Measurements from ENCODE around the gene MORN5.
"Not testable (repeated sequence)": the region's sequence is repeated elsewhere in the genome, so short reads cannot be mapped to it uniquely, and the experiment has no call there.

MORN5 gene

GRCh38 chr9:122159026-122159924, at the start of gene MORN5, which contains the start of gene NDUFA8:
MORN5 (plus strand) TSS chr9:122159908; CDS start chr9:122159973, 65 bp downstream.
NDUFA8 (minus strand) TSS chr9:122159779; CDS start chr9:122159677, 102 bp downstream.
- peak; percentile 96 for DNase-seq

- no peak for DNase-seq
These were observed 49.4 kb upstream of the MORN5 start for GRCh38 chr9:122110100-122110833.

DNA sequence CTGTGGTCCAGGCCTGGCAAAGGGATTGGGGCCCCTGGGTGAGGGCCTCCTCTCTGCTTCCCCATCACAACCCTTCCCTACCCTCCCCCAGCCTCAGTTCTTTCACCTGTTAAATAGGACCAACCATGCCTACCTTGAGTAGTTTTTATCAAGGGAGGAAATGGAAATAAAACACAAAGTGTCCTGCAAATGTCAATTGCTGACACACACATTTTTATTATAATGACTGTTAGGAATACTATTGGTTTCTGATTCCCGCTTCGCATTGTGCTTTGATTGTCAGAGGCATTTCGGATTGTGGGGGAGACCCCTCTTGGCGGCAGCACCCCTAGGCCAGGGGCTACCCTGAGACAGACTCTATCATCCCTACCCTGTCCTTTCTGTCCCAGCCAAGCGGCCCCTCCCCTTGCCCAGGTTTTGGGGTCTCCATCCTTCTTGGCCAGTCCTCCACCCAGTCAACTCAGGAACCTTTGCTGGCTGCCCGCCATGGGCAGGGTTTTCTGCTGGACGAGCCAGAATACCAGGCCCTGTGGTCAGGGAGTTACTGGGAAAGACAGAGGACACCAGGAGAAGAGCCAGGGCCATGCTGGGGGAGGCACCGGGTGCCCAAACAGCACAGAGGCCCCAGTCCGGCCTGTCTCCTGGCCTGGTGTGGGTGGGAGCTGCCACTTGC, 48.2 kb upstream of the MORN5 start:
- no peak for DNase-seq

DNA sequence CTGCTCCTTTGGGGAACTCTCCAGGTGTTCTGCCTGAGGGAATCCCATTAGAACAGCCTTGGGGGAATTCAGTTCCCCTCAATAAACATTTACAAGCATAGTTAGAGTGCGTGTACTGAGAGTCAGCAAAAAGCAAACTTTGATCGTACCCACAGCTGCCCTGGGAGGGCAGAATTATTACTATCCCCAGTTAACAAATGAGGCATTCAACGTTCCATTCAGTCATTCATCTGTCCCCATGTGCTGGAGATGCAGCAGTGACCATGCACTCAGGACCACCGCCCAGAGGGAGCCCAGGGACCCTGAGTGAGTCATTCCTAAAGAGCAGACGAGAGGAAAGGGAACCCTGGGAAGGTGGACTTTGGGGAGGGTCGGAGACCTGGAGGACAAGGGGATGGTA, 47.5 kb upstream of the MORN5 start:
- no peak for DNase-seq

GRCh38 chr9:122113574-122113973, 46.1 kb upstream of the MORN5 start:
- DNase-seq, result no peak

- DNase-seq, result no peak
These were observed 44.3 kb upstream of the MORN5 start for GRCh38 chr9:122115176-122116035.

DNA sequence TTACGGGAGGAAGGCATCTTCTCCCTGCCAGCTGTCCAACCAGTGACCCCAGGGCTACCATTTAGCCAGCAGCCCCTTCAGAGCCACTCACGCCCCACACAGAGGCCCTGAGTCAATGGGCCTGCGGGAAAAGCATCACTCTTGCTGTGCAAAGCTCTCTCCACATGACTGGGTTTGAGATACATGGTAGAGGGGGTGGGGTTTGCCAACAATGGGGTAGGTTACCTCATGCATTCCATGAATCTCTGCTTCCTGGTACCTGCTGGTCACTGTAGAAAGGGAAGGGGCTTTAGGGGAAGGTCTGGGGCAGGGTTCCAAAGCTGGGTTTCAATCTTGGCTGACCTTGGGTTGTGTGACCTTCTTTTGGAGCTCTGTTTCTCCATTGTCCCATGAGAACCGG, 43.7 kb upstream of the MORN5 start:
- no peak for DNase-seq

DNA sequence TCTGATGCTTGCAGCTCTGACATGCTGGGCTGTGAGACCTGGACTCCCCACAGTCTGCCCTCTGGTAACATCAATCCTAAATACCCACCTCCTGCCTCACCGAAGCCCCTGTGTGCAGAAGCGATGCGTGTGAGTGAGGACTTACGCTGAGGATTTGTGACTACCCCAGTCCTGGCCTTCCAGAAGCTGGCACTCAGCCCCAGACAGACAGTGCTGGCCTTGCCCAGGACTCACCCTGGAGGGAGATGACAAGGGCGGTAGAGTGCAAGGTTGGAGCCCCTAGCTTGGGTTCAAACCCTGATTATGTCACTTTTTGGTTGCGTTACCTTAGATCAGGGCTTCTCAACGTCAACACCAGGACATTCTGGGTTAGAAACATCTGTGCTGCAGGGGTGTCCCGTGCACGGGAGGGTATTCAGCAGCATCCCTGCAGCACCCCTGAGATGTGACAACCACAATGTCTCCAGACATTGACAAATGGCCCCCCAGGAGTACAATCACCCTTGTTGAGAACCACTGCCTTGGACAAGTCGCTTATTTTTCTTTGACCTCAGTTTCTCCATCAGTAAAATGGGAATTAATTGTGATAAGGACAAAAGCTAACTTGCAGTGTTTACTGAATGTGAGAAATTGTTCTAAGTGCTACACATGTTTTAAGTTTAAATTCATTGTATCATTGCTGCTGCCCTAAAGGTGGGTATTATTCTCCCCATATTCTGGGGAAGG, 43.1 kb upstream of the MORN5 start:
- DNase-seq, result no peak

GRCh38 chr9:122117241-122117640, 42.5 kb upstream of the MORN5 start:
- DNase-seq, result not testable (repeated sequence)

DNA sequence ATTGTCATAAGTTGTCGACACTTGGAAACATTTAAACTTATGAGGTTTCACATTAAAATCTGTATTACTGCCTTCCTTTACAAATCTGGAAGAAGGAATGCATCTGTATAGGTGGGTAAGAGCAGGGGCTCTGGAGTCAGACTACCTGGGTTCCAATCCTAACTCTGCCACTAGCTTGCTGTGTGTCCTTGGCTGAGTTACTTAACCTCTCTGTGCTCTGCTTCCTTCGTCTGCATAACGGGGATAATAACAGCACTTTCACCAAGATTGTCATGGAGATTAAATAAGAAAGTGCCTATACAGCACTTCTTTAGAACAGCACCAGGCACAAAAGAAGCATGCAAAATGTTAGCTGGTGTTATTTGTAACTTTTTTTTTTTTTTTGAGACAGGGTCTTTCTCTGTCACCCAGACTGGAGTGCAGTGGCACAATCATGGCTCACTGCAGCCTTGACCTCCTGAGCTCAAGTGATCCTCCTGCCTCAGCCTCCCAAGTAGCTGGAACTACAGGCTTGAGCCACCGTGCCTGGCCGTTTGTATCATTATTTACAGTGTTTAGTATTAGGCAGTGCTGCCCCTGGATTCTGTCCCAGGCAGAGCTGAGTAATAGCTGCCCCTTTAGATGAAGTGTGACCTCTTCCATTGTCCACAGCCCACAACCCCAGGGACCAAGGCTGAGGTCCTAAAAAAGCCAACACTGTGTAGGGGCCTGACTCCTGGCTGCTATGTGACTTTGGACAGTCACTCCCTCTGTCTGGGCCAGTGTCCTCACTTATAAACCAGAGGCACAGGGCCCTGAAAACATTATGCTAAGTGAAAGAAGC, 41.2 kb upstream of the MORN5 start:
- DNase-seq, result no peak

DNA sequence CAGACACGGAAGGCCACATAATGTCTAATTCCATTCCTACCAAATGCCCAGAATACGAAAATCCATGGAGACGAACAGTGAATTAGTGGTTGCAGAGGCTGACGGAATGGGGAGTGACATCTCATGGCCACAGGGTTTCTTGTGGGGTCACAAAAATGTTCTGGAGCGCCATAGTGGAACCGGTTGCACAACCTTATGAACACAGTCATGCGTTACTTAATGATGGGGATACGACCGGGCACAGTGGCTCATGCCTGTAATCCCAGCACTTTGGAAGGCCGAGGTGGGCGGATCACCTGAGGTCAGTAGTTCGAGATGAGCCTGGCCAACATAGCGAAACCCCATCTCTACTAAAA, 40.6 kb upstream of the MORN5 start:
- DNase-seq, result no peak

DNA sequence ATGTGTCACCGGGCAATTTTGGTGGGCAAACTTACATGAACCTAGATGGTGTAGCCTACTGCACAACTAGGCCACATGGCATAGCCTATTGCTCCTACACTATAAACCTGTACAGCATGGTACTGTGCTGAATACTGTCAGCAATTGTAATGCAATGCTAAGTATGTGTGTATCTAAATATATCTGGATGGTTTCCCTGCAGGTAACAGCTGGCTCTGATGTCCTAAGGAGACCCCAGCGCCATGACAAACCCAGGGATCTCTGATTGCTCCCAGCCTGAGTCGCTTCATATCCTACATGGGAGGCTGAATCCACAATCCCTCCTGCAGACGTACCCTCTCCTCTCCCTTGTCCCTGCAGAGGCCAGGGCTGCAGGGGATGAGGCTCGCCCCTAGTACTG, 40.0 kb upstream of the MORN5 start:
- DNase-seq, result no peak

GRCh38 chr9:122120316-122121071, 39.2 kb upstream of the MORN5 start:
- DNase-seq, result no peak

- DNase-seq, result no peak
These were observed 38.3 kb upstream of the MORN5 start for GRCh38 chr9:122121391-122121790.

DNA sequence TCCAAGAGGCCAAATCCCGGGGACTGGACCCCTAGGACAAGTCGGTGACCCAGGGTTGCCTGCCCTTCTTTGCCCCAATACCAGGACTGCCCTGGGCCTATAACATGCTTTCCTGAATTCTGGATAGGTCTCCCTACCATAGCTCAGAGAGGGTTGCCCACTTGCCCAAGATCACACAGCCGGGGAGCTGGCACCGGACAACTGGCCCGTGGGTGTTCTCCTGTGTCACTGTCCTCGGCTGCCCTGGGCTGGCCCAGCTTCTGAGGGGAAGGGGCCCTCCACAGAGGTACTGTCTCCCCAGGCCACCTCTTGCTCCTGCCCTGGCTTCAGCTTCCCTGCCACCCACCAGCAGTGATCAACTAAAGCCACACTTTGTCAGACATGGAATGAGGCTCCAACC, 37.8 kb upstream of the MORN5 start:
- no peak for DNase-seq

DNA sequence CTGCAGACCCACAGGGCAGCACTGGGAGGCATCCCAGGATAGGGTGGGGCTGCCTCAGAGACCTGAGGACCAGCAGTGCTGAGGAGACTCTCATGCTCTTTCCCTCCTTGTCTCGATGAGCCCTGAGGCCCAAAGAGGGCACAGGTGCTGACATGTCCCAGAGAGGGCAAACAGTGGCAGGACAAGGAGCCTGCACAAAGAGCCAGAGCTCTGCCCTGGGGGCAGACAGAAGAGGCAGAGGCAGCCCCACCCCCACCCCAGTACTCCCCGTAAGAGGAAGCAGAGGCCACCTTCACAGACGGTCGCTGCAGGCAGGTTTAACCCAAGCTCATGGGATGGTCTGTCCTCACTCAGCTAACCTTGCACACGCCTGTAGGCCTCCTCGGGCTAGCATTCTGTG, 37.2 kb upstream of the MORN5 start:
- no peak for DNase-seq

DNA sequence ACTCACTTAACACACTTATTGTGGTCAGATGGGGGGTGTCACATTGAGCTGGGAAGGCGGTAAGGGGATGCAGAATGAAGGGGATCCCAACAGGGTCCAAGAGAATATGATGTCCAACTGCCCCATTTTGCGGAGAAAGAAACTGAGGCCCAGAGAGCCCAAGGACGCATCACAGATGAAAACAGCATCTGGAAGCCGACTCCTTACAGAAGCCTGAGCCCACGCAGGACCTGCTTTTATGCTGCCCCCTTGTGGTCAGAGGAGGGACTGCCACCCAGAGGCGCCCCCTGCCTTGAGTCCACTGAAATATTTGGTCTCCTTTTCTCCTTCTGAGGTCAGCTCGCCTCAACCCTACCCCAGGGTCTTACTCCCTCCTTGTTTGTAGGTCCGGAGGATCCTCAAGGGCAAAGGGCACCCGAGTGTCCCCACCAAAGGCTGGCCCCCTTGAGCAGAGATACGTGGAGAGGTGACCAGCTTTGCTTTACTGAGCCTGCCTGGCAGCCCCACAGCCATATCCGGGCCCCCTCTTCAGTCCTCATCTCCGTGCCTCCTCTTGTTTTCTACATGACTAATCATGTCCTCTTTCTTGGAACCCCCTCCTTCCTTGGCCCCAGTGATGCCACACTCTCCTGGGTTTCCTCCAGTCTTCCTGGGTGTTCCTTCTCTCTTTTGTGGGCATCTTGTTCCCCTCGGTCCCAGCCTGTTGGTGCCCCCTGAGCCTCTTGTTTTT, 36.6 kb upstream of the MORN5 start:
- DNase-seq, result peak; percentile 61

DNA sequence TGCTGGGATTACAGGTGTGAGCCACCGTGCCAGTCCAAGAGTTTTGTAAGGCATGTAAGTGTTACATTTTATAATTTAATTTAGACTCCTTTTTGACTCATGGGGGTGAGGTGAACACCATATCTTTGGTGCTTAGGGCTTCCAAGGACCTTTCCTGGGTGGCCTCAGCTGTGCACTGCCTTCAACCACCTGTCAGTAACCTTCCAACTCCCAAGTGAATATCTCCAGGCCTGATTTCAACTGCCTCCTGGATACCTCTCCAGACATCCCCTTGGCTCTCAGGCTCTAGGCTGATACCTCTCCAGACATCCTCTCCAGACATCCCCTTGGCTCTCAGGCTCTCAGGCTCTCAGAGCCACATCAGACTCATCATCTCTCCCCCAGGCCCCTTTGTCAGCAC, 35.7 kb upstream of the MORN5 start:
- no peak for DNase-seq

GRCh38 chr9:122124528-122124927, 35.2 kb upstream of the MORN5 start:
- DNase-seq, result no peak

DNA sequence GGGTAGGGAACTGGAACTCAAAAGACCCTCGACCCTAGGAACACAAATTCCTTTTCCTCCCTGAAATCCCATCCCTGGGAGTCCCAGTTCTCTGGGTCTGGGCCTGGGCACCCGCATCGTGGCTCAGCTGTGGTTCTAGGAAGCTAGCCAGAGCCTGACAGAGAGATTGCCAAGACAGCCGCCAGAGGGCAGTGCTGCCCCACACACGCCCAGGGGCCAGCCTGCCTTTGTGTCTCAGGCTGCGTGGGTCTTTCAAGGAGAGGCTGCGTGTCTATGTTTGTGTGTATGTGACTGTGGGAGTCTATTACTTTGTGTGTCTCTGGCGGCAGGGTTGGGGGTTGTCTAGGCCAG, 34.6 kb upstream of the MORN5 start:
- peak; percentile 50 for DNase-seq
